Measurements from ENCODE around the gene ZNF784. TPM values are rescaled to one million over a fixed set of nuclear protein-coding genes. Genes with fewer than 3 reads are reported as not detected.

Gene ZNF784
- total and polyA plus RNA-seq, 2 donors (not counting 3 experiments of a cell fraction or from before 2014, with no cell fraction given): 4.9 TPM

GRCh38 chr19:55621205-55621672 is 3.1 kb downstream of the ZNF784 start:
- Histone ChIP-seq H3K9me3 (replicated peaks; ENCODE audit: control insufficient read depth, insufficient read depth, low read length) (no peaks in the 10 kb centered on the region), H3K79me2 (ENCODE audit: control insufficient read depth, insufficient read depth, low read length) (no peaks in the 10 kb centered on the region), H3K4me3 (replicated peaks in 1 of 3; ENCODE audit: insufficient read depth in 1 of 3, low read depth in 1 of 3, low read length in 3 of 3) (no peak overlapping the region), H2AFZ (ENCODE audit: low read depth, low read length) (no peak overlapping the region), H3K4me1 (ENCODE audit: control insufficient read depth, extremely low read depth, insufficient read depth, low read length) (peaks cover 8% of the 10 kb centered on the region), H3K27ac (ENCODE audit: insufficient read depth, low read depth, low read length) (no peak overlapping the region), H3K27me3 (ENCODE audit: control insufficient read depth in 2 of 2, insufficient read depth in 2 of 2, low read length in 2 of 2) (no peaks in the 10 kb centered on the region), H4K20me1 (replicated peaks; ENCODE audit: control insufficient read depth, extremely low read depth, insufficient read depth, low read length) (no peaks in the 10 kb centered on the region), H3K9ac (replicated peaks; ENCODE audit: extremely low read depth, insufficient read depth, low read length) (no peak overlapping the region), H3K4me2 (ENCODE audit: insufficient read depth, low read length) (no peak overlapping the region), H3K36me3 (ENCODE audit: control insufficient read depth in 2 of 2, extremely low read depth in 1 of 2, insufficient read depth in 2 of 2, low read length in 2 of 2) (peaks cover 0 to 8% of the 10 kb centered on the region in 2 experiments), H3K9me1 (replicated peaks; ENCODE audit: control insufficient read depth, extremely low read depth, insufficient read depth, low read length) (no peaks in the 10 kb centered on the region)
- TF ChIP-seq POLR2A (IDR thresholded peaks at IDR 0.05; ENCODE audit: low read depth, low read length): no peak
- no peak for TF ChIP-seq POLR2AphosphoS5 (IDR thresholded peaks at IDR 0.05; ENCODE audit: insufficient read depth, low read depth, low read length)
- no peak for TF ChIP-seq FOS (IDR thresholded peaks at IDR 0.05; ENCODE audit: borderline replicate concordance, insufficient read depth, low read length)
- TF ChIP-seq EZH2 (IDR thresholded peaks at IDR 0.05; ENCODE audit: borderline replicate concordance, low read depth, low read length, severe bottlenecking): no peak
- no peak for TF ChIP-seq MYC (IDR thresholded peaks at IDR 0.05; ENCODE audit: low read depth, low read length)
- TF ChIP-seq GATA2 (IDR thresholded peaks at IDR 0.05; ENCODE audit: insufficient read depth, insufficient read length, low read depth, low read length): no peak
- no peak for TF ChIP-seq CTCF (IDR thresholded peaks at IDR 0.05; ENCODE audit: extremely low read depth in 1 of 2, insufficient read depth in 1 of 2, low read depth in 1 of 2, low read length in 2 of 2)
- no peak for TF ChIP-seq JUN (IDR thresholded peaks at IDR 0.05; ENCODE audit: borderline replicate concordance, insufficient read depth, insufficient read length, low read depth)
- no peak for TF ChIP-seq MAX (IDR thresholded peaks at IDR 0.05; ENCODE audit: insufficient read depth, insufficient read length)
- BruUV-seq (replicated peaks): no TSS peak
- ChIA-PET CTCF (interaction anchor here (1.2 to 1.4 kb wide), 2 partner anchors 10 to 11 kb away, joined by 3 read pairs; no protein-coding TSS in a partner anchor), POLR2A (no interaction called here)
- dilution Hi-C loops (cut with MboI; ENCODE audit: extremely low pct_ligation_motif_present, low sequenced_read_pairs): no loop called here
- intact Hi-C loops (cut with micrococcal nuclease): no loop called here
- DNase-seq (ENCODE audit: low read depth, low spot score) (no peak), FAIRE-seq (no peak)

Data from endothelial cell of umbilical vein (primary cell).